Measurements from ENCODE around the gene NRROS. TPM values are rescaled to one million over a fixed set of nuclear protein-coding genes. Genes with fewer than 3 reads are reported as not detected.

The NRROS gene
- total RNA-seq, 1 donor = 0.72 TPM

- TF ChIP-seq, protein P1, sequence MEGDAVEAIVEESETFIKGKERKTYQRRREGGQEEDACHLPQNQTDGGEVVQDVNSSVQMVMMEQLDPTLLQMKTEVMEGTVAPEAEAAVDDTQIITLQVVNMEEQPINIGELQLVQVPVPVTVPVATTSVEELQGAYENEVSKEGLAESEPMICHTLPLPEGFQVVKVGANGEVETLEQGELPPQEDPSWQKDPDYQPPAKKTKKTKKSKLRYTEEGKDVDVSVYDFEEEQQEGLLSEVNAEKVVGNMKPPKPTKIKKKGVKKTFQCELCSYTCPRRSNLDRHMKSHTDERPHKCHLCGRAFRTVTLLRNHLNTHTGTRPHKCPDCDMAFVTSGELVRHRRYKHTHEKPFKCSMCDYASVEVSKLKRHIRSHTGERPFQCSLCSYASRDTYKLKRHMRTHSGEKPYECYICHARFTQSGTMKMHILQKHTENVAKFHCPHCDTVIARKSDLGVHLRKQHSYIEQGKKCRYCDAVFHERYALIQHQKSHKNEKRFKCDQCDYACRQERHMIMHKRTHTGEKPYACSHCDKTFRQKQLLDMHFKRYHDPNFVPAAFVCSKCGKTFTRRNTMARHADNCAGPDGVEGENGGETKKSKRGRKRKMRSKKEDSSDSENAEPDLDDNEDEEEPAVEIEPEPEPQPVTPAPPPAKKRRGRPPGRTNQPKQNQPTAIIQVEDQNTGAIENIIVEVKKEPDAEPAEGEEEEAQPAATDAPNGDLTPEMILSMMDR (IDR thresholded peaks at IDR 0.05; ENCODE audit: extremely low read depth, low read depth, low read length) = no peak
- Histone ChIP-seq H3K4me1 (ENCODE audit: insufficient read depth, low read length) (peaks cover 8% of the 10 kb centered on the region), H3K36me3 (ENCODE audit: insufficient read depth, low read length) (no peaks in the 10 kb centered on the region), H3K9me3 (ENCODE audit: low read depth, low read length) (no peaks in the 10 kb centered on the region), H3K4me2 (ENCODE audit: insufficient read depth, low read length) (peak overlapping the region; percentile 56), H3K27me3 (ENCODE audit: insufficient read depth, low read length) (peaks cover 12% of the 10 kb centered on the region), H2AFZ (ENCODE audit: low read length) (peak overlapping the region; percentile 84), H3K27ac (ENCODE audit: low read depth, low read length) (no peak overlapping the region), H3K4me3 (ENCODE audit: insufficient read depth, low read length) (no peak overlapping the region), H3K79me2 (ENCODE audit: insufficient read depth, low read length) (no peaks in the 10 kb centered on the region), H4K20me1 (ENCODE audit: insufficient read depth, low read length) (no peaks in the 10 kb centered on the region)
- peak; percentile 87 for DNase-seq (ENCODE audit: insufficient read length, low spot score, missing footprints)
Measured at GRCh38 chr3:196666001-196666867, 26.7 kb downstream of the NRROS start.

DNA sequence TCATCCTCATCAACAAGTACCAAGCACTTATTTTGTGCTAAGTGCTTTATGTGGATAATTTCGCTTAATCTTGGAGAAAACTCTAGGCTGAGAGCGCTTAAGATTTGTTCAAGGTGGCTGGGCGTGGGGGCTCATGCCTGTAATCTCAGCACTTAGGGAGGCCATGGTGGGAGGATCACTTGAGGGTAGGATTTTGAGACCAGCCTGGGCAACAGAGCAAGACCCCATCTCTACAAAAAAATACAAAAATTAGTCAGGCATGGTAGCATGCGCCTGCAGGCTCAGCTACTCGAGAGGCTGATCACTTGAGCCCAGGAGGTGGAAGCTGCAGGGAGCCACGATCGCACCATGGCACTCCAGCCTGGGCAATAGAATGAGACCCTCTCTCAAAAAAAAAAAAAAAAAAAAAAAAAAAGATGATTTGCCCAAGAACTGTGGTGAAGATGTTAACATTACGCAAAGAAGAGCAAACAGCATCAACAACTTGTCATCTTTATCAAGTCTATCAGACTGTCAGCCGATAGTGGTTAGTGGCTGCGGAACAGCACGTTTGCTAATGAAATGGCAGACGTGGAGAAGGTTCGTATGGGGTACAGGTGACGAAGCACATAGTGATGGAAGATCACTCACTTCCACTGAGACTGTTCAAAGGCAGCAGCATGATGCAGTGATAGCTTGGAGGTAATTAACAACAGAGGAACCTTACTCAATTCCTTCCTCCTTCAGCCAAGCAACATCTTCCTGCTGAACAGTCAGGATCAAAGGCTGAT is 27.7 kb downstream of the NRROS start:
- no peak overlapping the region for H3K4me3 ChIP-seq (ENCODE audit: insufficient read depth, low read length)
- H3K27me3 ChIP-seq (ENCODE audit: insufficient read depth, low read length) = peaks cover 15% of the 10 kb centered on the region
- H3K27ac ChIP-seq (ENCODE audit: low read depth, low read length) = no peak overlapping the region
- no peaks in the 10 kb centered on the region for H4K20me1 ChIP-seq (ENCODE audit: insufficient read depth, low read length)
- H3K79me2 ChIP-seq (ENCODE audit: insufficient read depth, low read length) = no peaks in the 10 kb centered on the region
- no peaks in the 10 kb centered on the region for H3K36me3 ChIP-seq (ENCODE audit: insufficient read depth, low read length)
- H3K4me2 ChIP-seq (ENCODE audit: insufficient read depth, low read length) = no peak overlapping the region
- no peak overlapping the region for H2AFZ ChIP-seq (ENCODE audit: low read length)
- H3K4me1 ChIP-seq (ENCODE audit: insufficient read depth, low read length) = peaks cover 8% of the 10 kb centered on the region
- DNase-seq (ENCODE audit: insufficient read length, low spot score, missing footprints) = no peak
- TF ChIP-seq, protein P1 (IDR thresholded peaks at IDR 0.05; ENCODE audit: extremely low read depth, low read depth, low read length) = no peak
- no peaks in the 10 kb centered on the region for H3K9me3 ChIP-seq (ENCODE audit: low read depth, low read length)

DNA sequence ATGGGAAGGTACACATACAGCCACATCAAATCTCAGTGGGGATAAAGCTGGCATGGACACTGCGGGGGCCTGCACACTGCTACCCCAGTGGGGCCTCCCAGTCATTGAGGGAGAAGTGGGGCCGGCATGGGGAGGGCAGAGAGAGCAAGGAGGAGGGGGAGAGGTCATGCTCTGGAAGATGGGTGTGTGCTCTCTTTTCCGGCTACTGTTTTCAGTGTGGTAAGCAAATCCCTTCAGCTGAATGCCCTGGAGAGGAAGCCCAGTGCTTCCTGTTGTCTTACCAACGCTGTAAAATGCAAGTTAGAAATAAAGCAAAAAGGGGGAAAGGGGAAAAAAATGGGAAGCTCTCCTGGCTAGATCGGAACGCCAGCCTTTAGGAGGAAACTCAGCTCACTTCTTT is 30.8 kb downstream of the NRROS start:
- no peaks in the 10 kb centered on the region for H3K9me3 ChIP-seq (ENCODE audit: low read depth, low read length)
- no peak overlapping the region for H3K4me3 ChIP-seq (ENCODE audit: insufficient read depth, low read length)
- no peak overlapping the region for H2AFZ ChIP-seq (ENCODE audit: low read length)
- H3K4me1 ChIP-seq (ENCODE audit: insufficient read depth, low read length) = peaks cover 5% of the 10 kb centered on the region
- H3K4me2 ChIP-seq (ENCODE audit: insufficient read depth, low read length) = no peak overlapping the region
- no peaks in the 10 kb centered on the region for H3K36me3 ChIP-seq (ENCODE audit: insufficient read depth, low read length)
- H3K27me3 ChIP-seq (ENCODE audit: insufficient read depth, low read length) = peaks cover 11% of the 10 kb centered on the region
- no peaks in the 10 kb centered on the region for H3K79me2 ChIP-seq (ENCODE audit: insufficient read depth, low read length)
- TF ChIP-seq, protein P1 (IDR thresholded peaks at IDR 0.05; ENCODE audit: extremely low read depth, low read depth, low read length) = no peak
- H4K20me1 ChIP-seq (ENCODE audit: insufficient read depth, low read length) = no peaks in the 10 kb centered on the region
- no peak overlapping the region for H3K27ac ChIP-seq (ENCODE audit: low read depth, low read length)
- DNase-seq (ENCODE audit: insufficient read length, low spot score, missing footprints) = peak; percentile 67

DNA sequence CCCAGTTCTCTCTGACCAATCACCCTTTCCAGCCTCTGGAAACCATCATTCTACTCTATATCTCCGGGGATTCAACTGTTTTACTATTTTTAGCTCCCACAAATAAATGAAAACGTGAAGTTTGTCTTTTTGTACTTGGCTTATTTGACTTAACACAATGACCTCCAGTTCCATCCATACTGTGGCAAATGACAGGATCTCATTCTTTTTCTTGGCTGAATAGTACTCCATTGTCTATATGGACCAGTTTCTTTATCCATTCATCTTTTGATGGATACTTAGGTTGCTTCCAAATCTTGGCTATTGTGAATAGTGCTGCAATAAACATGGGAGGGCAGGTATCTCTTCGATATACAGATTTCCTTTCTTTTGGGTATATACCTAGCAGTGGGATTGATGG is 34.1 kb downstream of the NRROS start:
- H3K9me3 ChIP-seq (ENCODE audit: low read depth, low read length) = no peaks in the 10 kb centered on the region
- no peaks in the 10 kb centered on the region for H3K36me3 ChIP-seq (ENCODE audit: insufficient read depth, low read length)
- H3K4me3 ChIP-seq (ENCODE audit: insufficient read depth, low read length) = no peak overlapping the region
- H3K27me3 ChIP-seq (ENCODE audit: insufficient read depth, low read length) = peaks cover 33% of the 10 kb centered on the region
- DNase-seq (ENCODE audit: insufficient read length, low spot score, missing footprints) = no peak
- no peaks in the 10 kb centered on the region for H3K4me1 ChIP-seq (ENCODE audit: insufficient read depth, low read length)
- TF ChIP-seq, protein P1 (IDR thresholded peaks at IDR 0.05; ENCODE audit: extremely low read depth, low read depth, low read length) = no peak
- no peaks in the 10 kb centered on the region for H3K79me2 ChIP-seq (ENCODE audit: insufficient read depth, low read length)
- no peak overlapping the region for H3K4me2 ChIP-seq (ENCODE audit: insufficient read depth, low read length)
- H2AFZ ChIP-seq (ENCODE audit: low read length) = no peak overlapping the region
- H4K20me1 ChIP-seq (ENCODE audit: insufficient read depth, low read length) = no peaks in the 10 kb centered on the region
- H3K27ac ChIP-seq (ENCODE audit: low read depth, low read length) = no peak overlapping the region

Measured in osteoblast (primary cell).